ENCODE measurements around the gene RIPOR3.
"Not testable (repeated sequence)": the region's sequence is repeated elsewhere in the genome, so short reads cannot be mapped to it uniquely, and the experiment has no call there.

Gene RIPOR3

DNA sequence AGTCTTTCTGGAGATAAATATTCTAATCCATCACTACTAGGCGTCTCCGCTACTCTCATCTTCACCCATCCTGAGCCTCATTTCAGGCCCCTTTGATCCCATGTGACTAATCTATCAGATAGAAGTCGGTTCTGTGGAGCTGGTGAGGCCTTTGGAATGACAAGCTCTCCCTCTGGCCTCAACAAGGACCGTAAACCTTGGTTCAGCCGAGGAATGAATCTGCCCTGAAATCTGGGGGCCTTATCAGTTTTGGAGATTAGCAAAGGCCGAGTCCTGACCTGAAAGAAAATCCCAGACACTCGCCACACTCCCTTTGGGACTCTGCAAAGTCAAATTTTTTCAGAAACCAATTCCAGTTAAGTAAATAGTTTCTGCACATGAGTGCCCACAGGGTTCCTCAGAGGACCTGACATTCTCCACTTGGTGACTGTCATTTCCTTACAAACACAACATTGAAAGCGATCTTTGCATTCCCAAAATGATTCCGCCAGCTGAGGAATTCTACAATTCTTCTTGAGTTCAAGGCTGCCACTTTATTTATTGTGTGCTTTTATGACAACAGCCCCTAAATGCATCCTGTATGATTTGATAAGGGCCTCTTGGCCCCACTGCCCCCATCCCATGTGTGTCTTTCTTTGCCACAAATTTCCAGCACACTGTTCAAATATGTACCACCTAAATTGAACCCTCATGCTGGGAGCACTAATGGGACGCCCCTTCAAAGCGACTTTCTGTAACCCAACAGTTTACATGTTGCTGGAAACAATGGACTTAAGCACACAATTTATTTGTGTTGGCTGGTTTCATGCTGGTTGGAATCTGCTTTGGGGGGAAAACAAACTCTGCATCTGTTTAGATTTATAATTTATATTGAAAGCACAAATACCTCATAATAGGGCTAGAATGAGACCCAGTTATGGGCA lies 10.0 kb upstream of the RIPOR3 start:
- no peak for DNase-seq

DNA sequence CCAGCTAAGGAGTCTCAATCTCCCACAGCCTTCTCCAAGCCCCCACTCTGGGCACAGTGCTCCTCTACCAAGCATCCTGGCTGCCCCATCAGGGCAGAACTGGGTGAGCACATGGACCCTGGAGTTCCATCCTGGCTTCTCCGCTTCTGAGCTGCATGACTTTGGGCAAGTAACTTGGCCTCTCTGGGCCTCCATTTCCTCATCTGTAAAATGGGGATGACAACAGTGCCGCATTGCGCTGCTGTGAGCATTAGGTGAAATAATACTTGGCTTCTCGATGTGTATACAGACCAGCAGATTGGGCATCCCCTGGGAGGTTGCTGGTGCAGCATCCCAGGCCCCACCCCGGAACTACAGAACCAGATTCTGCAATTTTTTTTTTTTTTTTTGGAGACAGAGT lies 8.3 kb upstream of the RIPOR3 start:
- DNase-seq, result no peak

DNA sequence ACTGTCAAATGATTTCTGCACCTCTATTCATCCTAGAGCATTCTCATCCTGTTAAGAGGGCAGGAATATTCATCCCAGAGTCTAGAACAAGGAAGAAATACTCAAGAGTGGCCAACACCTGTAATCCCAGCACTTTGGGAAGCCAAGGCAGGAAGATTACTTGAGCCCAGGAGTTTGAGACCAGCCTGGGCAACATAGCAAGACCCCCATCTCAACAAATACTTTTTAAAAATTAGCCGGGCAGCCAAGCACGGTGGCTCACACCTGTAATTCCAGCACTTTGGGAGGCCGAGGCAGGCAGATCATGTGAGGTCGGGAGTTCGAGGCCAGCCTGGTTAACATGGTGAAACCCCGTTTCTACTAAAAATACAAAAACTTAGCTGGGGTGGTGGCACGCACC lies 6.9 kb upstream of the RIPOR3 start:
- DNase-seq, result not testable (repeated sequence)

- no peak for DNase-seq
These were observed 4.0 kb upstream of the RIPOR3 start for GRCh38 chr20:50695135-50695872.

DNA sequence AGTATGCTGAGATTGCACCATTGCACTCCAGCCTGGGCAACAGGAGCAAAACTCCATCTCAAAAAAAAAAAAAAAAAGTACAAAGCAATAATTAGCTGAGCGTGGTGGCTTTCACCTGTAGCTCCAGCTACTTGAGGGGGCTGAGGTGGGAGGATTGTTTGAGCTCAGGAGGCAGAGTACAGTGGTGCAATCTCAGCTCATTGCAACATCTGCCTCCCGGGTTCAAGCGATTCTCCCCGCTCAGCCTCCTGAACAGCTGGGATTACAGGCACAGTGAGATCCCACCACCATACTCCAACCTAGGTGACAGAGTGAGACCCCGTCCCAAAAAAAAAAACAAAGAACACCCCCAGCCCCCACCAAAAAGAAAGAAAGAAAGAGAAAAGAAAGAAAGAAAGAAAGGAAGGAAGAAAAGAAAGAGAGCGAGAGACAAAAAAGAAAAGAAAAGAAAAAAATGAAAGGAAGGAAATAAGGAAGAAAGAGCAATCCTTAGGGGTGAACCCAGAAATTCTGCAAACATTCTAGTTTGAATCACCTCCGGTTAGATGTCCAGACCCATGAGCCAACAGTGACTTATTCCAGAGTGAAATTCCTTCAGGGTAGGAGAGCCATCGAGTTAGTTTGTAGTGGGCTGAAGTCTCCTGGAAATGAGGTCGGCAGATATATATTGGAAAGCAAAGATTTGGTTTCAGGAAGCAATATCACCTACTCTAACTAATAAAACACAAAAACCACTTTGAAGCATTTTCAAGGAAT lies 3.2 kb upstream of the RIPOR3 start:
- no peak for DNase-seq

- DNase-seq, result no peak
These were observed 1.7 kb upstream of the RIPOR3 start for GRCh38 chr20:50693001-50693400.

- no peak for DNase-seq
These were observed 1.2 kb upstream of the RIPOR3 start for GRCh38 chr20:50692552-50692933.

DNA sequence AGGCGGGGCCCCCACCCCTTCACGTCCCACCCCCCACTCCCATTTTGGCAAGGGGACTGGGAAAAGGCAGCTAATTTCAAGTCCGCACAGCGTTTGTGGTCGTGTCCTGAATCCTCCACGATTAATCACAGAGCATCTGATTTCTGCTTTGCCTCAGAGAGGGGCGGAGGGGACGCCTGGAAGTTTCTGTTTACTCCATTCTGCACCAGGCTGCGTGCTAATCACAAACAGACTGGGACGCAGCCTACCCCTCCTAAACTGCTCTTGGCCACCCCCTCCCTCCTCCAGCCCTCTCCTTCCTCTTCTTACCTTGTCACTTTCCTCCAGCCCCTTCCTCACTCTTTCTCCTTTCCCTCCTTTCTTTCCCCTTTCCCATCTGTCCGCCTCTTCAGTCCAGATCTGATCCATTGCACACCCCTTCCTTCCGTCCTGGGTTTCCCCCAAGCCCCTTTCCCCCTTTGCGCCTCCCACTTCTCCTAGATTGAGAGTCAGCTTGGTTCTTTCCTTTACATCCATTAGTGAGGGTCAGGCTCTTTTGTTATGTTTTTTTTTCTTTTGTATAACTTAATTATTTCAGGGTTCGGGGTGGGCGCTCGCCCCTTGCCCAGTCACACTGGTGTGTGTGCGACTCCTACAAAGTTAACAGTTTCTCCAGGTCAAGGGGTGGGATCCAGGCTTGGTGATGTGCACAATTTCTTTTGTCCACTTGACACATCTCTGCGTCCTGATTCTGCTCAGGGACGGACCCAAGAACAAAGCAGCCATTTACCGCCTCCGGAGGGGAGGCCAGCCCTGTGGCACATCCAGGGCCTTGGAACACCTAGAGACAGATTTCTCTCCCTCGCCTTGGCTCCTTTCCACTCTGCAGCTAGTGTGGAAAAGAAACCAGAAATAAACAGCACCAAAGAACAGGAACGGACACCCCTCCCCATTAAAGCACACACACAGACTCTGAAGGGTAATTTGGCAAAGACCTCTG lies 520 bp upstream of the RIPOR3 start:
- no peak for DNase-seq

- DNase-seq, result no peak
These were observed 1.3 kb downstream of the RIPOR3 start for GRCh38 chr20:50689864-50690649.

DNA sequence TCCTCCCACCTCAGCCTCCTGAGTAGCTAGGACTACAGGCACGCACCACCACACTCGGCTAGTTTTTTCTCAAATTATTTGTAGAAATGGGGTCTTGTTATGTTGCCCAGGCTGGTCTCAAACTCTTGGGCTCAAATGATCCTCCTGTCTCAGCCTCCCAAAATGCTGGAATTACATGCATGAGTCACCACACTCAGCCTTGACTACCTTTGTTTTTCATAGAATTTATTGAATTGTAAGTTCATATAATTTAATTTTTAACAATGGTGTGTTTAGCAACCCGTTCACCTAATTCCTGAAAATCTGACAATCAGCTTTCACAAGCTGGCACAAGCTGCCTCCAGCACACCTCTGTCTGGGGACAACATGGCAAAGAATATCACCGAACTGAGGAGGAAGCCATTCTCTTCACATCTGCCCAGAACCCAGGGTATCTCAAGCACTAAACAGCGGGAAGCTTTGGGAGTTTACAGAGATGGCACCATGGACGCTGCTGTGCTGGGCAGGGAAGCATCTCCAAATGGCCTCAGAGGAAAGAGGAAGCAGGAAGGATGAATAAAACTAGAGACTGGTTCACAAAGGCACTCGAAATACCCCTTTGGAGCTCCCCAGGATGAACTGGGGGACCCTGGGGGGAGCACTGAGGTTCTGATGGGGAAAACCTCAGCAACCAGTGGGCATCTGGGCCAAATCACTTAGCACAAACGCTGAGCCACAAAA lies 2.9 kb downstream of the RIPOR3 start:
- no peak for DNase-seq

DNA sequence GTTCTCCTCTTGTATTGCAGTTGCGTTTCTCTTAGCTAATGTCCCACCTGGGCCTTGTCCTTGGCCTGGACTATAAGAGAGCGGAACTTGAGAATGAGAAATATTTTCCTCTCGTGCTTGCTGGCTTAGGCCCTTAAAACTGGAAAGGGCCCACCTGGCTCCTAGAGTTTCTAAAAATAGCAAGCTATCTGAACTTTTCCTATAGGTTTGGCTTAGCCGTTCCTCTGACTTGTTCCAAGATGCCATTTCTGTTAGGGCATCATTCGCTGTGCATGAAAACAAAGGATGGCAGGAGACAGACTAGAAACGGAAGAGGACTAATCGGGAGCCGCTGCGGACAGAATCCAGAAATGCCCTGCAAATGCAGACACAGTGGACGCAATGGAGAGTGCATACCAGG lies 4.5 kb downstream of the RIPOR3 start:
- no peak for DNase-seq

- DNase-seq, result no peak
These were observed 7.8 kb downstream of the RIPOR3 start for GRCh38 chr20:50683570-50683969.

- DNase-seq, result no peak
These were observed 8.3 kb downstream of the RIPOR3 start for GRCh38 chr20:50682947-50683530.

GRCh38 chr20:50682065-50682464 lies 9.3 kb downstream of the RIPOR3 start:
- no peak for DNase-seq

DNA sequence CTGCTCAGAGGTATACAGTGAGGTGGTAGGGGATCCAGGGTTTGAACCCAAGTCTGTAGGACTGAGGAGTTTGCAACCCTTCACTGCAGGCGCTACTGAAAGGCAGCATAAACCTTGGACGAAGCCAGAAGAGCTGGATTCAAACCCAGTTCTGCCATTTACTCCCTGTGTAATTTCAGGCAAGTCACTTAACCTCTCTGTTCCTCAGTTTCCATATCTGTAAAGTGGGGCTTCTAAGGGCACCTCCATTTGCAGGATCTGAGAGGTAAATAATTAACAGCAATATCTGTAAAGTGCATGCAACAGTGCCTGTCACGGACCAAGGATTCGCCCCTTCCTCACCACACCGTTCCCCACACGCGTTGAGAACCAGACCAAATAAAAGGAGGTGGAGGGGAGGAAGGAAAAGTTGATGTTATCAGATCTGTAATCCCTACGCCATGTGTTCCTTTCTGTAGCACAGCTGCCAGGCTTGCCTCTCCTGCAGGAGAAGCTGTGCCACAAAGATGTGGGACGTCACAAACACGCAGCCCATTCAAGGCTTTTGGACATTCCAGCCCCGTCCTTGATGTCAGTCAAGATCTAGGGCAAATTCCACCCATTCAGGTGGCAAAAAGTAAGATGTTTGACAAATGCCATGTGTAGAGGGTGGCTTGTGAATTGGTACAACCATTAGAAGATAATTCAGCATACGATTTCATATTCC lies 9.8 kb downstream of the RIPOR3 start:
- no peak for DNase-seq

- DNase-seq, result no peak
These were observed 11.0 kb downstream of the RIPOR3 start for GRCh38 chr20:50680105-50680960.

- no peak for DNase-seq
These were observed 11.6 kb downstream of the RIPOR3 start for GRCh38 chr20:50679753-50680104.

DNA sequence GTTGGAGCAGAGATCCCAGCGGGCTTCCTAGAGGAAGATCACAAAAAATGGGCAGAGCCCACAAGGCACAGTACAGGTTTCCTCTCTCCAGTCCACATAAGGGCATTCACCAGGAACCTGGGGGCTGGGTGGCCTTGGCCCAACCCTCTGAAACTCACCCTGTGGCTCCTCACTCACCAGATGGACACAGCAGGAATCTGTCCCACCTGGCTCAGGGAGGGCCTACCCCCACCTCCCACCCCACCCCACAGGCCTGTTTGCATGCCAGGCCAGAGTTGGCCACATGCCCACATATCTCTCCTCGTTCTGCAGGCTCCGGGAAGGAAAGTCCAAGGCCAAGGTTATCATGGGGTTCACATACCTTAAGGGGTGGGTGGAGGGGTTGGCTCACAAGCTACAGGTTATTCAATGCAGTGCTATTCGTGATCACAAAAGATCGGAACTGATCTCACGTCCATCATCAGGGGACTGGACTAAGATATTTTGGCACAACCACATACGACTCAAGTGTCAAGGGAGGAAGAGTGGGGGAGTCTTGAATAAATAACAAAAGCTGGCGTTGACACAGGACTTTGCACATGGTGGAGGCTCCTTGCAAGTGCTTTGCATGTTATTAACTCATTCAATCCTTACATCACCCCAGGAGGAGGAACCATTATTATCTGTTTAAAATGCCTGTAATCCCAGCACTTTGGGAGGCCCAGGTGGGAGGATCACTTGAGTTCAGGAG lies 13.0 kb downstream of the RIPOR3 start:
- no peak for DNase-seq

All from cortex of kidney (tissue), 1 donor.